Astrocyte of the cerebellum (primary cell): ENCODE measurements around the gene TRIM54.
"Not testable (repeated sequence)": the region's sequence is repeated elsewhere in the genome, so short reads cannot be mapped to it uniquely, and the experiment has no call there.

ENCODE experiments used
- DNase-seq: peaks from one replicate; pipeline ENCODE4 v3.0.0-alpha.2; 2011; ENCODE audit warnings: low read depth
- H3K4me3 ChIP-seq: 2 replicates; pipeline ENCODE4 v1.5.1; 2011; ENCODE audit warnings: mild to moderate bottlenecking, low read depth, low read length, moderate library complexity
- in situ Hi-C: cut with HindIII; loops from 2 replicates; pipeline ENCODE4 v1.10.0; 2017; ENCODE audit warnings: low sequenced_read_pairs
- TF ChIP-seq, protein P1 (sequence below): IDR thresholded peaks from 2 replicates; pipeline ENCODE4 v1.5.1; 2012; ENCODE audit warnings: low read length, low read depth, moderate library complexity, mild to moderate bottlenecking; ENCODE audit errors: missing control alignments

Gene TRIM54

DNA sequence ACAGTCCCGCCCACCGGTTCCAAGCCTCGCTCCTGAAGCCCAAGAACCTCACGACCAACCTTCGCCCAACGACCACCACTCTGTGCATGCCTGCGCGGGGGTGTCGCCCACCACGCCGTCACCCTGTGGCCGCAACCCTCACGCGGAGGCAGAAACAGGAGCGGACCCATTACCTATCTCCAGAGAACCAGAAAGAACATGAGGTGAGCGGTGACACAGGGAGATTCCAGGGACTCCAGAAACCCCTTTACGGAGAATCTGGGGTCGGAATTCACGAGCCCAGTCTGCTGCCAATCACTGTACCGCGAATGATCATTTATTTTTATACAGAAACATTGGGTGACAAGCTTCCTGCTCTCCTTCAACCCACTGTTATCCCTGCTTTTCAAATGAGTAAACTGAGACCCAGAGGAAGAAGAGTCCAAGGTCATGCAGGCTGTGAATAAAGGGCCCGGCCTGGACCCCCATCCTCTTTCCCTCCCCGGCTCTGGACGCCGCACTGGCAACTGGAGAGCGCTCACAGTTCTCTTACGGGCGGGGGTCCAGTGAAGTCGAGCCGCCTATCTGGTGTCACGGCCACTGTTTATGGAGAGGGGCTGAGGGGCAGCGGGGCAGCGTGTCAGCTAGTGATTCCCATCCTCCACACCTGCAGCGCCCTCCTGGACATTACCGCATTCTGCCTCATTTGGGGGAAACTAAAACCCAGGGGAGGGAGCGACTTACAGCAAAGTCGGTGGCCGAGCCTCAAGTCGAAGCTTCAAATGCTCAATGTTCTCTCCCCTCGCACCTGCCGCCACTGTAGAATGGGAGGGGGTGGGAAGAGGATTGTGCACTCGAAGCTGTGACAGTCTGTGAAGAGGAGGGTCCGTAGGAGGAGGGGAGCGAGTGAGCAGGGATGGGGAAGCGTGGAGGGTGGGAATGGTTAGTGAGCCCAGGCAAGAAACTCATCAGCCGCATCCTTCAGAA, 18.7 kb upstream of the TRIM54 start:
- in situ Hi-C loops = no loop called here
- H3K4me3 ChIP-seq = peak overlapping the region; percentile 30
- TF ChIP-seq, protein P1, sequence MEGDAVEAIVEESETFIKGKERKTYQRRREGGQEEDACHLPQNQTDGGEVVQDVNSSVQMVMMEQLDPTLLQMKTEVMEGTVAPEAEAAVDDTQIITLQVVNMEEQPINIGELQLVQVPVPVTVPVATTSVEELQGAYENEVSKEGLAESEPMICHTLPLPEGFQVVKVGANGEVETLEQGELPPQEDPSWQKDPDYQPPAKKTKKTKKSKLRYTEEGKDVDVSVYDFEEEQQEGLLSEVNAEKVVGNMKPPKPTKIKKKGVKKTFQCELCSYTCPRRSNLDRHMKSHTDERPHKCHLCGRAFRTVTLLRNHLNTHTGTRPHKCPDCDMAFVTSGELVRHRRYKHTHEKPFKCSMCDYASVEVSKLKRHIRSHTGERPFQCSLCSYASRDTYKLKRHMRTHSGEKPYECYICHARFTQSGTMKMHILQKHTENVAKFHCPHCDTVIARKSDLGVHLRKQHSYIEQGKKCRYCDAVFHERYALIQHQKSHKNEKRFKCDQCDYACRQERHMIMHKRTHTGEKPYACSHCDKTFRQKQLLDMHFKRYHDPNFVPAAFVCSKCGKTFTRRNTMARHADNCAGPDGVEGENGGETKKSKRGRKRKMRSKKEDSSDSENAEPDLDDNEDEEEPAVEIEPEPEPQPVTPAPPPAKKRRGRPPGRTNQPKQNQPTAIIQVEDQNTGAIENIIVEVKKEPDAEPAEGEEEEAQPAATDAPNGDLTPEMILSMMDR = no peak
- DNase-seq = no peak

DNA sequence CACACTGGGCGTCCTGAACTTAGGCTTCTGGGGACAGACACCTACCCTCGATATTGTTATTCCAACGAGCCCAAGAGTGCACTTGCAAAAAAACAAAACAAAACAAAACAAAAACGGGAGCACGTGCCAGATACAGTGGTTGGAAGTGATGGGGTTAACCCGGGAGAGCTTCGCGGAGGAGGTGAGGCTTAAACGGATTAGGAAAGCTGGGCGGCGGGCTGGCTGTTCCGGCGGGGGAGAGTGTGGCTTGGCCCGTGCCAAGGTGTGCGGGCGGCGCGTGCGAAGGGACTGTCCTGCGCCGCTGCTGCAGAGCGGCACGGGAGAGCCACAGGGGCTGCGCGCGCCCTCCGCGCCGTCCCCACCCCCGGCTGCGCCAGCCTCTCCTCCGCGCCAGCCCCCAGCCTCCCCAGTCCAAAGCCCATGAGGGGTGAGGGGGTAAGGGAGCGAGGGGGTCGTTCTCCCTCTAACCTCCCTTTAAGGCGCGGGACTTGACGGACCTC, 17.9 kb upstream of the TRIM54 start:
- no peak overlapping the region for H3K4me3 ChIP-seq
- TF ChIP-seq, protein P1 = no peak
- DNase-seq = no peak
- in situ Hi-C loops = no loop called here

DNA sequence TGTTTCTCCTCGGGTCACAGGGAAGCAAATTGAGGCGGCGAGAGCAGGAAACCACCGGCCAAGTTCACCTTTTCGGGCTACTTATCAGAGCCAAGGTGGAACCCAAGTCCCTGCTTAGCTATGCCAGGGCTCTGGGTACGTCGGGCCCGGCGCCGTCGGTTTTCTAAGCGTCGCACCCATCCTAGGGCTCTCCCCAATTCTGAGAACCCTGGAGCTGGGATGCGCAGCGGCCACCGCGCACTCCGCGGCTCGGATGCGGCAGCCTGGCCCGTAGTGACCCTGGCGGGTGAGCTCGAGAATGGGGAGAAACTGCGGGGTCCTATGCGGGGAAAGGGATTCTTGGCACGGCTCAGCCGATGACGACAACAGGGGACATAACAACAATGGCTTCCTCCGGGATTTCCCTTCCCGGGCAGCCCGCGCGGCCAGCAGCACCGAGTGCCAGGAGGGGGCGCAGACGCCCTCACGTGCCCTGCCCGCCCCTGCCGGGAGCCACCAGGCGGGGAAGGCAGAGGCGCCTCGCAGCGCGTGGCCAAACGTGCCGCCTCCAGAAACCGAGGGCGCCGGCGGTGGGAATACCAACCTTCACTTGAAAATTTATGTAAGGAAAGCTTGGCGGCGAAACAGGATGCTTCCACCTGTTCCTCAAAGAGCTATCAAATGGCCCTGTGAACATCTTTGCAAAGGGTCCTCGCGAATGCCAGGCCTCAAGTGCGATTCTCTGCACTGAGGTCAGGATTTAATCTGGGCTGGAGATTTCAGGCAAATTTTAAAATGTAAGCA, 17.3 kb upstream of the TRIM54 start:
- TF ChIP-seq, protein P1 = peak; percentile 57
- in situ Hi-C loops = loop anchor here (5.0 kb wide), 1 partner anchor 143 kb away; the partner anchor contains the start of gene ABHD1
- H3K4me3 ChIP-seq = peak overlapping the region; percentile 12
- no peak for DNase-seq

DNA sequence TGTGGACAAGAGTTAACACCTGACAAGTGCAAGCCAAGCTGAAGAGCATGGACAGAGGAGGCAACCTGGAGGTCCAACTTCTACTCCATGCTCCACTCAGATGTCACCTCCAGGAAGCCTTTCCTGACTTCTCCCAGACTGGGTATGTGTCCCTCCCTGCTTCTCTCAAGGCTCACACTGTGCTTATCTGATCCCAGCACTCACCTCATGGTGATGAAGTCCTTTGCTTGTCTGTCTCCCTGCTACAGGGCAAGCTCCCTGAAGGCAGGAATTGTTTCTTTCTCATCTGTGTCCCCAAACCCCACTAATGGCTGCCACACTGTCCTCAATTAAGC, 16.7 kb upstream of the TRIM54 start:
- in situ Hi-C loops = loop anchor here (5.0 kb wide), 1 partner anchor 143 kb away; the partner anchor contains the start of gene ABHD1
- TF ChIP-seq, protein P1 = no peak
- no peak for DNase-seq
- H3K4me3 ChIP-seq = no peak overlapping the region

DNA sequence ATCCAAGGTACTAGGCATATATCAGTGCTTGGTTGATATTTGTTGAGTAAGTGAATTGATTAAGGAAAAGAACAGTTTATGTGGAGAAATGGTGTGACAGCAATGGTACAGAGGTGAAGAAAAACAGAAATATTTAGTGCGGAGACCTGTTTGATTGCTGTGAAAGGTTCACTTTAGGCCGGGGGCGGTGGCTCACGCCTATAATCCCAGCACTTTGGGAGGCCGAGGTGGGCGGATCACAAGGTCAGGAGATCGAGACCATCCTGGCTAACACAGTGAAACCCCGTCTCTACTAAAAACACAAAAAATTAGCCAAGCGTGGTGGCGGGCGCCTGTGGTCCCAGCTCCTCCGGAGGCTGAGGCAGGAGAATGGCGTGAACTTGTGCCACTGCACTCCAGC, 13.9 kb upstream of the TRIM54 start:
- not testable (repeated sequence) for DNase-seq, H3K4me3 ChIP-seq
- in situ Hi-C loops = loop anchor here (5.0 kb wide), 1 partner anchor 146 kb away; the partner anchor contains the start of gene ABHD1

DNA sequence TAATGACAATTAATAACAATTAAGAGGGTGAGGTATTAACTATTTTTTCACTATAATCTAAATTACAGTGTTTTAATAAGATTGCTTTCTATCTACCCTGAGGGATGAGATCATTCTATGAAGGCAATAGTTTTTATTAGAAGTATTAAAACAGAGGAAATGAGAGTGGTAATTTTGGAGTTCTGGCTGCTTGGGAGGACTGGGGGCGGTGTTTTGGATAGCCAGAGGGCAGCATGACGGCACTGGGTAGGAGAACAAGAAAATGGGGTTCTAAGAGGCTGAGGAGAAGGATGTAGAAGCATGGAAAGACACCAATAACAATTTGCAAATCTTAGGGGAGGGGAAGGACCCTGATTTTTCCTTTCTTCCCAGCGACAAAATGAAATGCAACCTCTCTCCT, 12.1 kb upstream of the TRIM54 start:
- in situ Hi-C loops = no loop called here
- H3K4me3 ChIP-seq = no peak overlapping the region
- TF ChIP-seq, protein P1 = no peak
- no peak for DNase-seq

DNA sequence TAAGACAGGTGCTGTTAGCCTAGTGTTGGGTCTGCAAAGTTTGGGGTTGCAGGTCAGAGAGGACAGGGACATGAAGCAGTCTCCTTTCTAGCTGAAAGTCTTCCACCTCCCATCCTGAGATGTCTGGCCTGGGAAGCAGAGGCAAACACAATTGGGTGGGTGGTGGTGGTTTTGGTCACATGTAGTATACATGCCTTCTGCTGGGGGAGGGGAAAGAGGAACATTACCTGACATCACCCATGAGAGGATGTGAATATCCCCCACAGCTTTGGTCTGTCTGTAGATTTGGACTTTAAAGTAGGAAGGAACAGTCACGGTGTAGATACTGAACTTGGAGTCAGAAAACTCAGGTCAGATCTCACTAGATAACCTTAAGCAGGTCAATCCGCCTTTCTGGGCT, 11.6 kb upstream of the TRIM54 start:
- TF ChIP-seq, protein P1 = no peak
- no peak overlapping the region for H3K4me3 ChIP-seq
- DNase-seq = no peak
- in situ Hi-C loops = no loop called here
